Gastrocnemius medialis (tissue), 4 donors: ENCODE measurements around the gene ZBTB16. TPM values are rescaled to one million over a fixed set of nuclear protein-coding genes. Genes with fewer than 3 reads are reported as not detected.
A peak's percentile ranks its signal among the peaks of the same experiment; 100 is the strongest.

Experiments used
- ATAC-seq, 2 donors: fragments of 150-250 bp; one replicate each; pipeline ENCODE4 v1.9.1; 2016
- DNase-seq, 2 donors: peaks; one replicate each; pipeline ENCODE4 v3.0.0-alpha.2; 2019
- H3K27ac ChIP-seq, 4 donors: fragments of 200-600 bp; sonication (generic); 1 replicate in 1 of 4; 2 replicates in 3 of 4; pipeline ENCODE4 v1.5.1; 2016 to 2018; ENCODE audit warnings: mild to moderate bottlenecking in 2 of 4, moderate library complexity in 1 of 4
- H3K27me3 ChIP-seq, 3 donors: fragments of 200-600 bp; sonication (generic) in 2 of 3; 1 replicate in 1 of 3; 2 replicates in 2 of 3; pipeline versions ENCODE4 v1.5.1 to v1.6.0; 2016 to 2019; ENCODE audit warnings: mild to moderate bottlenecking in 1 of 3, moderate library complexity in 1 of 3
- H3K36me3 ChIP-seq, 2 donors: fragments of 200-600 bp; sonication (generic) in 1 of 2; one replicate each; pipeline ENCODE4 v1.5.1; 2017 to 2018
- H3K4me1 ChIP-seq, 2 donors: fragments of 200-600 bp; sonication (generic) in 1 of 2; one replicate each; pipeline ENCODE4 v1.5.1; 2016 to 2017; ENCODE audit warnings: mild to moderate bottlenecking in 2 of 2
- H3K4me3 ChIP-seq, 4 donors: fragments of 200-600 bp; sonication (generic) in 3 of 4; 1 replicate in 1 of 4; 2 replicates in 3 of 4; pipeline ENCODE4 v1.5.1; 2016 to 2019; ENCODE audit warnings: mild to moderate bottlenecking in 2 of 4
- H3K9me3 ChIP-seq, 3 donors: fragments of 200-600 bp; sonication (generic) in 2 of 3; 1 replicate in 1 of 3; 2 replicates in 2 of 3; pipeline ENCODE4 v1.5.1; 2016 to 2019
- CTCF ChIP-seq, 5 experiments: fragments of 450-650 bp in 3 of 5; fragments of 200-600 bp in 2 of 5; sonication (generic) in 2 of 5; IDR thresholded peaks in 4 of 5; conservative IDR thresholded peaks in 1 of 5; 1 replicate in 4 of 5; 2 replicates in 1 of 5; pipeline ENCODE4 v1.5.1; 2016 to 2019; ENCODE audit warnings: antibody characterized with exemption in 5 of 5, mild to moderate bottlenecking in 3 of 5, moderate library complexity in 3 of 5
- POLR2A ChIP-seq, 2 donors: fragments of 450-650 bp; IDR thresholded peaks; one replicate each; pipeline ENCODE4 v1.6.1; 2017; ENCODE audit warnings: antibody characterized with exemption in 2 of 2, mild to moderate bottlenecking in 2 of 2, moderate library complexity in 2 of 2
- in situ Hi-C, 4 donors: fragments of 200-750 bp; cut with MboI; loops; one replicate each; pipeline versions ENCODE4 v1.15.0 to v1.8.0; 2017; ENCODE audit warnings: low sequenced_read_pairs in 4 of 4
- intact Hi-C: fragments of 100-400 bp; cut with DNase I; formaldehyde crosslinking; loops from one replicate; pipeline ENCODE4 v1.15.1; 2023; ENCODE audit warnings: low total_unique reads
- total RNA-seq, 4 donors: library from RNA; depleted of rRNA; stranded (reverse); fragments of >200 nt; gene quantifications; one replicate each; pipeline versions ENCODE4 v1.1.0 to v1.2.3, GENCODE V29; 2016

The ZBTB16 gene
- total RNA-seq, 4 donors from 2014 or later = 156 to 250 (median 196) TPM

- ATAC-seq (peak; percentile 7 to 29), DNase-seq (peak in 1 of 2 donors; percentile 61)
- H3K36me3 ChIP-seq = no peaks in the 10 kb centered on the region
- H3K9me3 ChIP-seq = no peaks in the 10 kb centered on the region
- peak overlapping the region in 3 of 4 donors; percentile 33 to 56 (median 39) for H3K27ac ChIP-seq
- TF ChIP-seq POLR2A (IDR thresholded peaks at IDR 0.05) (no peak), CTCF (IDR thresholded peaks at IDR 0.05 in 4 of 5, conservative IDR thresholded peaks at IDR 0.05 in 1 of 5) (peak in 4 of 5 experiments; percentile 29 to 61 (median 42))
- H3K27me3 ChIP-seq = no peaks in the 10 kb centered on the region
- no peak overlapping the region for H3K4me3 ChIP-seq
- intact Hi-C loops = loop anchor here (5.0 kb wide), 1 partner anchor 157 kb away; the partner anchor contains the start of gene REXO2
- peaks cover 8 to 10% of the 10 kb centered on the region in 2 donors for H3K4me1 ChIP-seq
- in situ Hi-C loops = loop anchor here in 2 of 4 donors (25.0 kb wide), 1 partner anchor 393 kb away; the partner anchor contains the start of gene USP28 (in 2 of the 2)
Observed at GRCh38 chr11:114280696-114281095, 221.2 kb downstream of the ZBTB16 start.

GRCh38 chr11:114281388-114281956, 222.0 kb downstream of the ZBTB16 start:
- H3K27me3 ChIP-seq = no peaks in the 10 kb centered on the region
- H3K4me1 ChIP-seq = peaks cover 8 to 10% of the 10 kb centered on the region in 2 donors
- H3K36me3 ChIP-seq = no peaks in the 10 kb centered on the region
- peak overlapping the region in 2 of 4 donors; percentile 30 to 56 for H3K27ac ChIP-seq
- no peaks in the 10 kb centered on the region for H3K9me3 ChIP-seq
- no peak for TF ChIP-seq POLR2A (IDR thresholded peaks at IDR 0.05)
- no peak for TF ChIP-seq CTCF (IDR thresholded peaks at IDR 0.05 in 4 of 5, conservative IDR thresholded peaks at IDR 0.05 in 1 of 5)
- in situ Hi-C loops (loop anchor here in 2 of 4 donors (25.0 kb wide), 1 partner anchor 394 kb away; the partner anchor contains the start of gene USP28 (in 2 of the 2)), intact Hi-C loops (loop anchor here (5.0 kb wide), 1 partner anchor 156 kb away; the partner anchor contains the start of gene REXO2)
- ATAC-seq (no peak), DNase-seq (no peak)
- H3K4me3 ChIP-seq = no peak overlapping the region

GRCh38 chr11:114282488-114282887, 223.0 kb downstream of the ZBTB16 start:
- Histone ChIP-seq H3K36me3 (no peaks in the 10 kb centered on the region), H3K27me3 (no peaks in the 10 kb centered on the region), H3K9me3 (no peaks in the 10 kb centered on the region), H3K4me1 (peaks cover 8 to 10% of the 10 kb centered on the region in 2 donors), H3K4me3 (no peak overlapping the region), H3K27ac (no peak overlapping the region)
- no peak for ATAC-seq
- intact Hi-C loops = loop anchor here (5.0 kb wide), 1 partner anchor 155 kb away; the partner anchor contains the start of gene REXO2
- TF ChIP-seq POLR2A (IDR thresholded peaks at IDR 0.05) (no peak), CTCF (IDR thresholded peaks at IDR 0.05 in 4 of 5, conservative IDR thresholded peaks at IDR 0.05 in 1 of 5) (no peak)
- DNase-seq = no peak
- in situ Hi-C loops = loop anchor here in 2 of 4 donors (25.0 kb wide), 1 partner anchor 395 kb away; the partner anchor contains the start of gene USP28 (in 2 of the 2)

GRCh38 chr11:114283422-114283821, 223.9 kb downstream of the ZBTB16 start:
- in situ Hi-C loops (loop anchor here in 2 of 4 donors (25.0 kb wide), 1 partner anchor 396 kb away; the partner anchor contains the start of gene USP28 (in 2 of the 2)), intact Hi-C loops (loop anchor here (5.0 kb wide), 1 partner anchor 154 kb away; the partner anchor contains the start of gene REXO2)
- no peak for ATAC-seq
- Histone ChIP-seq H3K27ac (no peak overlapping the region), H3K27me3 (no peaks in the 10 kb centered on the region), H3K9me3 (no peaks in the 10 kb centered on the region), H3K4me1 (peaks cover 8 to 10% of the 10 kb centered on the region in 2 donors), H3K36me3 (no peaks in the 10 kb centered on the region), H3K4me3 (no peak overlapping the region)
- DNase-seq = no peak
- no peak for TF ChIP-seq POLR2A (IDR thresholded peaks at IDR 0.05)
- TF ChIP-seq CTCF (IDR thresholded peaks at IDR 0.05 in 4 of 5, conservative IDR thresholded peaks at IDR 0.05 in 1 of 5) = no peak
